Dendritic cell treated with granulocyte-macrophage colony-stimulating factor and Interleukin-4, amounts not matched to agents 40 ng/mL and 50 ng/mL, for 4 days (primary cell): ENCODE data around the gene JHY.

Experiments
- H3K27ac Mint-ChIP-seq: one replicate; pipeline ENCODE4 v1.8.0; 2022; ENCODE audit warnings: mild to moderate bottlenecking, mixed read lengths
- H3K27me3 Mint-ChIP-seq: one replicate; pipeline ENCODE4 v1.8.0; 2022; ENCODE audit warnings: mild to moderate bottlenecking, mixed read lengths
- H3K36me3 Mint-ChIP-seq: one replicate; pipeline ENCODE4 v1.8.0; 2022; ENCODE audit warnings: low read depth, mixed read lengths
- H3K4me1 Mint-ChIP-seq: one replicate; pipeline ENCODE4 v1.8.0; 2022; ENCODE audit warnings: low read depth, mixed read lengths
- H3K4me3 Mint-ChIP-seq: one replicate; pipeline ENCODE4 v1.8.0; 2022; ENCODE audit warnings: mild to moderate bottlenecking, moderate library complexity, mixed read lengths
- H3K9me3 Mint-ChIP-seq: one replicate; pipeline ENCODE4 v1.8.0; 2022; ENCODE audit warnings: mixed read lengths
- intact Hi-C: fragments of 100-400 bp; cut with micrococcal nuclease; formaldehyde crosslinking; loops from one replicate; pipeline ENCODE4 v1.15.0; 2022

Gene JHY

GRCh38 chr11:122983438-122984185, 101.1 kb downstream of the JHY start:
- H3K4me3 Mint-ChIP-seq = peak overlapping the region; percentile 81
- peaks cover 92% of the 10 kb centered on the region for H3K27me3 Mint-ChIP-seq
- no peaks in the 10 kb centered on the region for H3K9me3 Mint-ChIP-seq
- no peak overlapping the region for H3K27ac Mint-ChIP-seq
- peaks cover 14% of the 10 kb centered on the region for H3K4me1 Mint-ChIP-seq
- intact Hi-C loops = no loop called here
- H3K36me3 Mint-ChIP-seq = no peaks in the 10 kb centered on the region

DNA sequence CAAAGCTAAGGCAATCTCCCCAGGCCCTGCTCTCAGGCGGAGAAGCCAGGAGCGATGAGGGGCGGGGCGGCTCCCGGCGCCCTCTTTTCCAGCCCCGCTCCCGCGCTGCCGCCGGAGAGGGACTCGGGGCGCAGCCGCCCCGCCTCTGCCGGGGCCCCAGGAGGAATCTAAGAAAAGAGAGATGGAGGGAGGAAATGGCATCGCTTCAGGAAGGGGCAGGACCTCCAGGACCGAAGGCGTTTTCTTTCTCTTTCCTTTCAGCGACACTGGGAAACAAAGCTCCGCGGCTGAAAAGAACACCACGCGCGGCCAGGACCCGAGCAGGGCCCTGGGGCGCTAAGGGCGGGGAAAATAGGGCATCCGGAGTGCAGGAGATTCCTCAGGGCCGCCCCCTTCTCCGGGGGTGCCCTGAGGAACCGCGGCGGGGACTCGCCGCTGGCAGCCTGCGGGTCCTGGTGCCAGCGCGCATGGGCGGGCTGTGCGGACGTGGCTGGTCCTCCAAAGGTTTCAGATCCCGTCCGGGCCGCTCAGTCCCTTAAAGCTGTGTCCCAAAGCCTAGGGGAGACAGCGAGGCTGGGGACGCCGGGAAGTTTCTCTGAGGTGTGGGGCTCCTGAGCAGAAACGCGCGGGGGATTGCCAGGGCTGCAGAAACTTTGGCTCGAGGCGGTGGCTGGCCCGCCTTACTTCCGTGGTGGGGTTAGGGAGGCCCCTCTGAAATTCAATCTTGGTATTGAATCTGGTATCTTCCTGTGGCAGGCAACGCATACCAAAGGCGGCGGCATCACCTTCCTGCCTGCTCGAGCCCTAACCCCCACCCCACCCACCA, 101.8 kb downstream of the JHY start:
- Mint-ChIP-seq H3K27ac (peak overlapping the region; percentile 44), H3K4me3 (peak overlapping the region; percentile 81), H3K9me3 (no peaks in the 10 kb centered on the region), H3K27me3 (peaks cover 84% of the 10 kb centered on the region), H3K36me3 (no peaks in the 10 kb centered on the region), H3K4me1 (peaks cover 14% of the 10 kb centered on the region)
- intact Hi-C loops = no loop called here

- intact Hi-C loops = no loop called here
- no peaks in the 10 kb centered on the region for H3K4me1 Mint-ChIP-seq
- H3K4me3 Mint-ChIP-seq = no peak overlapping the region
- H3K27me3 Mint-ChIP-seq = peaks cover 57% of the 10 kb centered on the region
- H3K27ac Mint-ChIP-seq = no peak overlapping the region
- no peaks in the 10 kb centered on the region for H3K9me3 Mint-ChIP-seq
- H3K36me3 Mint-ChIP-seq = no peaks in the 10 kb centered on the region
These were observed 113.0 kb downstream of the JHY start for GRCh38 chr11:122995526-122995925.

DNA sequence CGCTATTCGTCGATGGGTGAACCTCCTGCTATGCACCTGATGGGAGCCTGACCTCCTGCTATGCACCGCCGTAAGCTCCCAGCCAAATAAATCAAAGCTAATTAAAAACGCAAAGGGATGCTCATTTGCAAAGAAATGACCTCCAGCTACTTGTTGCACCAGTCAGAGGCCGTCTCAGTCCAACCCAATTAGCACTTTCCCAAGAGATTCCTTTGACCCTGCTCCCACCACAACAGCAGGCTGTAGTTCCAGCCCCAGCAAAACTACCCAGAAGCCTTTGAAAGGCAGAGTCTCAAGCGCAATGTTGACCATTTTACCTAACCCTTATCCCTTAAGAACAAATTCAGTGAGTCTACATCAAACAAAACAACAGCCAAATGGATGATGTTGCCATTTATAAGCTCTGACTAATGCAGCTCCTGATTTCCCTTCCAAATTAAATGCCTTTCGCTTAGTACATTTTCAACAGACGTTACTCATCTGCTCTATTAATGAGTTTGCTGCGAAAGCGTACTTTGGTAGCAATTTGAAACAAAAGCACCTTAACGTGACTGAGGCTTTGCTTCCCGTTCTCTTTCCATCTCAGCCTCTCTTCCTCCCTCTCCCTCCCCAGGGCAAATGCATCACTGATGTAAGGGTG, 116.3 kb downstream of the JHY start:
- intact Hi-C loops = no loop called here
- Mint-ChIP-seq H3K27me3 (peaks cover 46% of the 10 kb centered on the region), H3K4me1 (no peaks in the 10 kb centered on the region), H3K27ac (no peak overlapping the region), H3K9me3 (no peaks in the 10 kb centered on the region), H3K4me3 (no peak overlapping the region), H3K36me3 (no peaks in the 10 kb centered on the region)

DNA sequence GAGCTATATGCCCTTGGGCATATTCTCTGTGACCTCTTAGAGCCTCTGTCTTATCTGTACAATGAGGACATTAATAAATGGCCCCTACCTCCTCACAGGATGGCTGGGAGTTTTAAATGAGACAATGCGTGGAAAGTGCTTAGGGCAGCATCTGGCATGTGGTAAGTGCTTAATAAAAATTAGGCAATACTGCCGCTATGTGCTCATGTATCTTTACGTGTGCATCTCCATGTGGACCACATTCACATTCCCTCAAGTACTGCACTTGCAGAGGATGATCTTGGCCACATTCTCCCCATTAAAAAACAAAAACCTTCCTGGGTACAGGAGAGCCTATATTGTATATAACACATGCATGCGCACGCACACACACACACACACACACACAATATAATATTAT, 118.2 kb downstream of the JHY start:
- no peaks in the 10 kb centered on the region for H3K9me3 Mint-ChIP-seq
- no peak overlapping the region for H3K27ac Mint-ChIP-seq
- H3K4me1 Mint-ChIP-seq = no peaks in the 10 kb centered on the region
- intact Hi-C loops = no loop called here
- no peak overlapping the region for H3K4me3 Mint-ChIP-seq
- no peaks in the 10 kb centered on the region for H3K36me3 Mint-ChIP-seq
- peaks cover 35% of the 10 kb centered on the region for H3K27me3 Mint-ChIP-seq

DNA sequence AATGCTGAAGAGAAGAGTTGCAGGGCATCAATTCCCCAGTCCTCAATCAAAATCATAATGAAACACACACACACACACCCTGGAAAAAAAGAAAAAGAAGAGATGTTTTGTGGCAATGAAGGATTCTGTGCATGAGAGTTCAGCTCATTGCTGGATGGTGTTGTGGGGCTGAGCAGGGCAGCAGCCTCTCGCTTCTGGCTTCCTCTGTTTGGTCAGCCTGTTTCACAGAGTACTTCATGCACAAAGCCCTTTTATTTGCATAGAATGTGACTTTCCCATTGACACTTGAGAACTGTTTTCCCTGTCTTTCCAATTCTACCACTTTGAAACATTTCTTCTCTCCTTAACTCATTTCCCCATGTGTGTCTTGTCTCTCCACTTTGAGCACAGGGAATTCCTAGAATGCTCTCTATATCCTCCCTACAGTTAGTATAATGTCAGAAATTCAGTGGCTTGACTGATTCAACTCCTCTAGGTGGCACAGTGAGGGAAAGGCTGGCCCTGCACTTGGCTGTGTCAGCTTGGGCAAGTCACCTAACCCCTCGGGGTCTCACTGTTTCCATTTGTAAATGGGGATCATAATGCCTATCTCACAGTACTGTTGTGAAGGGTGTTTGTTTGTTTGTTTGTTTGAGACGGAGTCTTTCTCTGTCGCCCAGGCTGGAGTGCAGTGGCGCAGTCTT, 124.4 kb downstream of the JHY start:
- Mint-ChIP-seq H3K4me1 (no peaks in the 10 kb centered on the region), H3K27me3 (peaks cover 5% of the 10 kb centered on the region), H3K27ac (no peak overlapping the region), H3K9me3 (no peaks in the 10 kb centered on the region), H3K4me3 (no peak overlapping the region), H3K36me3 (no peaks in the 10 kb centered on the region)
- intact Hi-C loops = no loop called here
